B cell (primary cell): ENCODE results near the gene PCSK1N. TPM values are rescaled to one million over a fixed set of nuclear protein-coding genes. Genes with fewer than 3 reads are reported as not detected.

Experiments used
- ATAC-seq: fragments of 200-7000 bp; cut with Tn5 transposase; one replicate; pipeline ENCODE4 v1.10.0; 2021; ENCODE audit warnings: low read depth, mild to moderate bottlenecking, moderate number of reproducible peaks, moderate library complexity
- CTCF ChIA-PET: fragments of 350-600 bp; sonication (Branson Sonifier 250); formaldehyde crosslinking; loops from one replicate; lab custom pipeline; 2021; ENCODE audit warnings: antibody characterized with exemption, inconsistent platforms; lab: Charles Lee
- POLR2A ChIA-PET: fragments of 350-600 bp; sonication (Branson Sonifier 250); formaldehyde crosslinking; loops from one replicate; lab custom pipeline; 2021; ENCODE audit warnings: antibody characterized with exemption; lab: Charles Lee
- DNase-seq: peaks from one replicate; pipeline ENCODE4 v3.0.0; 2013
- H2AFZ ChIP-seq: 2 replicates; pipeline ENCODE4 v1.6.1; 2012; ENCODE audit warnings: mild to moderate bottlenecking, low read depth, low read length; ENCODE audit not compliant: insufficient read depth, poor library complexity, severe bottlenecking
- H3K27ac ChIP-seq, 2 donors: 1 replicate in 1 of 2; 2 replicates in 1 of 2; pipeline ENCODE4 v1.5.1; 2012 to 2013; ENCODE audit warnings: low read length in 2 of 2, mild to moderate bottlenecking in 2 of 2, moderate library complexity in 1 of 2
- H3K27me3 ChIP-seq, 4 experiments: fragments of 200-600 bp in 1 of 4; sonication (generic) in 1 of 4; replicated peaks in 1 of 4; 1 replicate in 2 of 4; 2 replicates in 2 of 4; pipeline versions ENCODE4 v1.6.1 to v1.7.0; 2013 to 2016; ENCODE audit warnings: low read length in 3 of 4, mild to moderate bottlenecking in 2 of 4, mixed read lengths in 1 of 4, moderate library complexity in 1 of 4; ENCODE audit not compliant: insufficient read depth in 4 of 4, control insufficient read depth in 3 of 4; ENCODE audit errors: control extremely low read depth in 1 of 4
- H3K36me3 ChIP-seq, 2 experiments: replicated peaks in 1 of 2; 1 replicate in 1 of 2; 2 replicates in 1 of 2; pipeline versions ENCODE4 v1.6.1 to v1.7.1; 2013; ENCODE audit warnings: low read length in 1 of 2; ENCODE audit not compliant: insufficient read depth in 2 of 2, control insufficient read depth in 1 of 2; ENCODE audit errors: control extremely low read depth in 1 of 2, extremely low read depth in 1 of 2
- H3K4me1 ChIP-seq, 2 donors: fragments of 200-600 bp in 1 of 2; sonication (generic) in 1 of 2; 1 replicate in 1 of 2; 2 replicates in 1 of 2; pipeline versions ENCODE4 v1.5.1 to v1.6.1; 2013 to 2017; ENCODE audit warnings: low read length in 2 of 2; ENCODE audit not compliant: control insufficient read depth in 2 of 2, insufficient read depth in 2 of 2
- H3K4me2 ChIP-seq: replicated peaks from 2 replicates; pipeline ENCODE3; 2012; ENCODE audit warnings: mild to moderate bottlenecking, low read depth, low read length; ENCODE audit not compliant: poor library complexity, severe bottlenecking
- H3K4me3 ChIP-seq, 5 experiments: fragments of 200-600 bp in 1 of 5; sonication (generic) in 1 of 5; 1 replicate in 3 of 5; 2 replicates in 2 of 5; pipeline versions ENCODE4 v1.5.1 to v1.7.0; 2011 to 2016; ENCODE audit warnings: low read length in 4 of 5, mild to moderate bottlenecking in 4 of 5, low read depth in 2 of 5, control low read depth in 1 of 5, moderate library complexity in 1 of 5; ENCODE audit not compliant: insufficient read depth in 1 of 5; ENCODE audit errors: control extremely low read depth in 1 of 5, extremely low read depth in 1 of 5
- H3K79me2 ChIP-seq: fragments of 200-600 bp; sonication (generic); one replicate; pipeline ENCODE4 v1.6.0; 2016; ENCODE audit warnings: low read length; ENCODE audit not compliant: control insufficient read depth, insufficient read depth
- H3K9ac ChIP-seq: fragments of 200-600 bp; sonication (generic); 2 replicates; pipeline ENCODE4 v1.6.1; 2017; ENCODE audit warnings: mild to moderate bottlenecking, low read length, moderate library complexity
- H3K9me3 ChIP-seq, 3 donors: one replicate each; pipeline versions ENCODE4 v1.6.1 to v1.7.1; 2013; ENCODE audit warnings: low read length in 2 of 3; ENCODE audit not compliant: control insufficient read depth in 2 of 3, insufficient read depth in 1 of 3; ENCODE audit errors: control extremely low read depth in 1 of 3
- H4K20me1 ChIP-seq: 2 replicates; pipeline ENCODE4 v1.6.0; 2012; ENCODE audit warnings: mild to moderate bottlenecking, low read length; ENCODE audit not compliant: insufficient read depth, control insufficient read depth, poor library complexity, severe bottlenecking
- H3K27ac Mint-ChIP-seq: one replicate; pipeline ENCODE4 v1.8.0; 2021; ENCODE audit warnings: mixed read lengths
- H3K27me3 Mint-ChIP-seq: one replicate; pipeline ENCODE4 v1.8.0; 2021; ENCODE audit warnings: mixed read lengths
- H3K4me1 Mint-ChIP-seq: one replicate; pipeline ENCODE4 v1.8.0; 2021; ENCODE audit warnings: mixed read lengths
- H3K4me3 Mint-ChIP-seq: one replicate; pipeline ENCODE4 v1.8.0; 2021; ENCODE audit warnings: mixed read lengths
- H3K9me3 Mint-ChIP-seq: one replicate; pipeline ENCODE4 v1.8.0; 2022; ENCODE audit warnings: mixed read lengths; ENCODE audit not compliant: insufficient read depth
- CTCF ChIP-seq: fragments of 200-600 bp; IDR thresholded peaks from one replicate; pipeline ENCODE4 v1.8.0; 2022; ENCODE audit warnings: antibody characterized with exemption, mild to moderate bottlenecking
- EZH2 ChIP-seq: IDR thresholded peaks from 2 replicates; pipeline ENCODE4 v1.6.1; 2012; ENCODE audit warnings: borderline replicate concordance, low read depth, mild to moderate bottlenecking, moderate library complexity, low read length; ENCODE audit not compliant: insufficient read depth, poor library complexity, severe bottlenecking
- WGBS: methylation state at CpG from one replicate; pipeline ENCODE4 v1.1.5; 2013; ENCODE audit warnings: missing lambda C conversion rate; ENCODE audit not compliant: insufficient coverage; 5-methylcytosine and 5-hydroxymethylcytosine counted together
- intact Hi-C: fragments of 100-400 bp; cut with micrococcal nuclease; formaldehyde crosslinking; loops from one replicate; pipeline ENCODE4 v1.10.0; 2022
- polyA plus RNA-seq: library from polyadenylated mRNA; depleted of rRNA; stranded (reverse); fragments of >200 nt; gene quantifications from 2 replicates; pipeline ENCODE4 v1.2.3, GENCODE V29; 2012
- total RNA-seq, 2 donors: library from RNA; stranded (reverse); fragments of 120-200 nt in 1 of 2; gene quantifications; 1 replicate in 1 of 2; 2 replicates in 1 of 2; pipeline versions ENCODE4 v1.2.3 to v1.2.4, GENCODE V29; 2013 to 2022

Gene PCSK1N
- total and polyA plus RNA-seq, 2 donors (not counting 1 experiment from before 2014, with no cell fraction given): 0.09 TPM; not detected in 1

GRCh38 chrX:48852857-48853256 lies 17.4 kb upstream of the PCSK1N start:
- CTCF ChIA-PET: no interaction called here
- Histone ChIP-seq H3K4me2 (no peak overlapping the region), H2AFZ (no peak overlapping the region), H4K20me1 (no peaks in the 10 kb centered on the region), H3K9ac (no peak overlapping the region), H3K9me3 (no peaks in the 10 kb centered on the region), H3K27me3 (no peaks in the 10 kb centered on the region), H3K79me2 (no peaks in the 10 kb centered on the region), H3K4me3 (no peak overlapping the region), H3K36me3 (no peaks in the 10 kb centered on the region), H3K27ac (no peak overlapping the region), H3K4me1 (no peaks in the 10 kb centered on the region)
- POLR2A ChIA-PET: no interaction called here
- Mint-ChIP-seq H3K9me3 (no peaks in the 10 kb centered on the region), H3K4me3 (no peak overlapping the region), H3K4me1 (no peaks in the 10 kb centered on the region), H3K27ac (no peak overlapping the region), H3K27me3 (peaks cover 13% of the 10 kb centered on the region)
- TF ChIP-seq CTCF: no peak
- TF ChIP-seq EZH2: no peak
- no peak for DNase-seq
- 100% methylated on average over 2 of the region's 7 CpGs for WGBS
- intact Hi-C loops: no loop called here
- ATAC-seq: no peak

GRCh38 chrX:48848847-48849246 lies 13.4 kb upstream of the PCSK1N start:
- Histone ChIP-seq H3K4me3 (no peak overlapping the region), H3K4me2 (no peak overlapping the region), H4K20me1 (no peaks in the 10 kb centered on the region), H2AFZ (no peak overlapping the region), H3K79me2 (no peaks in the 10 kb centered on the region), H3K36me3 (no peaks in the 10 kb centered on the region), H3K27ac (no peak overlapping the region), H3K27me3 (no peaks in the 10 kb centered on the region), H3K9ac (no peak overlapping the region), H3K9me3 (no peaks in the 10 kb centered on the region), H3K4me1 (no peaks in the 10 kb centered on the region)
- ATAC-seq (no peak), DNase-seq (no peak)
- CTCF ChIA-PET: no interaction called here
- Mint-ChIP-seq H3K4me1 (no peaks in the 10 kb centered on the region), H3K27me3 (peaks cover 5% of the 10 kb centered on the region), H3K27ac (no peak overlapping the region), H3K4me3 (no peak overlapping the region), H3K9me3 (no peaks in the 10 kb centered on the region)
- TF ChIP-seq CTCF (no peak), EZH2 (no peak)
- intact Hi-C loops: no loop called here
- POLR2A ChIA-PET: no interaction called here
- no CpG with 5 or more reads among the region's 1 CpG for WGBS
